SK-N-SH (cell line): ENCODE data around the gene SLC13A3. TPM values are rescaled to one million over a fixed set of nuclear protein-coding genes. Genes with fewer than 3 reads are reported as not detected.

Experiments used
- CTCF ChIA-PET: fragments of 300-600, 350-600 bp; formaldehyde crosslinking; extraction: SDS; loops from one replicate; lab custom pipeline; 2021; lab: Yijun Ruan, JAX
- POLR2A ChIA-PET: fragments of 350-600 bp; sonication (Branson Sonifier 250); formaldehyde crosslinking; extraction: SDS; loops from one replicate; lab custom pipeline; 2020; ENCODE audit warnings: antibody characterized with exemption, inconsistent platforms; lab: Yijun Ruan, JAX
- DNase-seq: peaks from one replicate; pipeline ENCODE4 v3.0.0; 2012
- H2AFZ ChIP-seq: fragments of 200-600 bp; sonication (generic); 2 replicates; pipeline ENCODE4 v1.8.1; 2016; ENCODE audit warnings: antibody characterized with exemption, mild to moderate bottlenecking, low read depth
- H3F3A ChIP-seq: fragments of 200-600 bp; sonication (generic); replicated peaks from 2 replicates; pipeline ENCODE3; 2016; ENCODE audit warnings: antibody characterized with exemption, mild to moderate bottlenecking; ENCODE audit not compliant: insufficient read depth
- H3K27ac ChIP-seq, 2 experiments: fragments of 200-500 bp in 1 of 2; fragments of 200-600 bp in 1 of 2; sonication (Bioruptor generic) in 1 of 2; sonication (generic), shearing (Covaris generic) in 1 of 2; 2 replicates each; pipeline versions ENCODE4 v1.5.1 to v1.6.1; 2014 to 2016; ENCODE audit warnings: low read depth in 2 of 2, inconsistent platforms in 1 of 2, low read length in 1 of 2, mild to moderate bottlenecking in 1 of 2, mixed read lengths in 1 of 2
- H3K27me3 ChIP-seq: fragments of 200-600 bp; sonication (generic), shearing (Covaris generic); 2 replicates; pipeline ENCODE4 v1.6.1; 2016; ENCODE audit warnings: mixed run types; ENCODE audit not compliant: insufficient read depth
- H3K36me3 ChIP-seq, 2 experiments: fragments of 200-500 bp in 1 of 2; fragments of 200-600 bp in 1 of 2; sonication (Bioruptor generic) in 1 of 2; sonication (generic) in 1 of 2; replicated peaks in 1 of 2; 2 replicates each; pipeline versions ENCODE3 to v1.5.1; 2014 to 2016; ENCODE audit warnings: low read length in 1 of 2, mild to moderate bottlenecking in 1 of 2; ENCODE audit not compliant: insufficient read depth in 2 of 2, control insufficient read depth in 1 of 2
- H3K4me1 ChIP-seq, 2 experiments: fragments of 200-500 bp in 1 of 2; fragments of 200-600 bp in 1 of 2; sonication (Bioruptor generic) in 1 of 2; sonication (generic), shearing (Covaris generic) in 1 of 2; 2 replicates each; pipeline versions ENCODE4 v1.5.1 to v1.6.1; 2014 to 2016; ENCODE audit warnings: low read depth in 1 of 2, low read length in 1 of 2, mixed run types in 1 of 2; ENCODE audit not compliant: insufficient read depth in 2 of 2, control insufficient read depth in 1 of 2
- H3K4me2 ChIP-seq: fragments of 200-600 bp; sonication (generic), shearing (Covaris generic); 2 replicates; pipeline ENCODE4 v1.6.1; 2017; ENCODE audit warnings: mixed run types
- H3K4me3 ChIP-seq, 2 experiments: fragments of 200-500 bp in 1 of 2; fragments of 200-600 bp in 1 of 2; sonication (Bioruptor generic) in 1 of 2; sonication (generic), shearing (Covaris generic) in 1 of 2; 2 replicates each; pipeline versions ENCODE4 v1.5.1 to v1.8.1; 2014 to 2016; ENCODE audit warnings: low read depth in 2 of 2, inconsistent platforms in 1 of 2, low read length in 1 of 2, mild to moderate bottlenecking in 1 of 2, mixed read lengths in 1 of 2, moderate library complexity in 1 of 2
- H3K79me2 ChIP-seq: fragments of 200-600 bp; sonication (generic); 2 replicates; pipeline ENCODE4 v1.8.1; 2017; ENCODE audit warnings: mild to moderate bottlenecking; ENCODE audit not compliant: insufficient read depth
- H3K9ac ChIP-seq: fragments of 200-600 bp; sonication (generic); 2 replicates; pipeline ENCODE4 v1.6.1; 2017; ENCODE audit warnings: mixed run types
- H3K9me2 ChIP-seq: fragments of 200-600 bp; sonication (generic); 2 replicates; pipeline ENCODE4 v1.6.1; 2017; ENCODE audit warnings: mixed run types
- H3K9me3 ChIP-seq: fragments of 200-600 bp; sonication (generic); 2 replicates; pipeline ENCODE4 v1.6.1; 2017; ENCODE audit warnings: mixed run types, mild to moderate bottlenecking, moderate library complexity
- H4K20me1 ChIP-seq: fragments of 200-600 bp; sonication (generic); 2 replicates; pipeline ENCODE4 v1.6.1; 2017; ENCODE audit warnings: mild to moderate bottlenecking, mixed run types; ENCODE audit not compliant: insufficient read depth
- CHD2 ChIP-seq: fragments of 150-350 bp; IDR thresholded peaks from 2 replicates; pipeline ENCODE4 v1.6.1; 2018; ENCODE audit warnings: low read length; ENCODE audit not compliant: partially characterized antibody
- ELF1 ChIP-seq: IDR thresholded peaks from 2 replicates; pipeline ENCODE4 v1.4.0; 2012
- EP300 ChIP-seq, 2 experiments: IDR thresholded peaks; 2 replicates each; pipeline versions ENCODE4 v1.4.0 to v1.6.1; 2012; ENCODE audit warnings: borderline replicate concordance in 1 of 2, low read depth in 1 of 2, low read length in 1 of 2
- EZH2phosphoT487 ChIP-seq: fragments of 200-600 bp; sonication (generic); IDR thresholded peaks from 2 replicates; pipeline ENCODE4 v1.6.1; 2017; ENCODE audit warnings: low read depth, mixed run types, mild to moderate bottlenecking, antibody characterized with exemption, moderate library complexity, borderline replicate concordance
- FOSL2 ChIP-seq: IDR thresholded peaks from 2 replicates; pipeline ENCODE4 v1.4.0; 2012; ENCODE audit warnings: low read depth, mild to moderate bottlenecking, moderate library complexity, borderline replicate concordance
- JUND ChIP-seq: IDR thresholded peaks from 2 replicates; pipeline ENCODE4 v1.4.0; 2012
- MEF2A ChIP-seq: IDR thresholded peaks from 2 replicates; pipeline ENCODE4 v1.4.0; 2012; ENCODE audit warnings: low read depth, borderline replicate concordance
- MXI1 ChIP-seq: IDR thresholded peaks from 2 replicates; pipeline ENCODE4 v1.6.1; 2012; ENCODE audit warnings: mild to moderate bottlenecking, low read depth, low read length, improper control_type of control experiment
- NRF1 ChIP-seq: IDR thresholded peaks from 2 replicates; pipeline ENCODE4 v1.6.1; 2012; ENCODE audit warnings: low read depth, mild to moderate bottlenecking, low read length
- POLR2AphosphoS5 ChIP-seq: IDR thresholded peaks from 2 replicates; pipeline ENCODE4 v1.6.1; 2012; ENCODE audit warnings: low read depth, low read length
- RAD21 ChIP-seq: IDR thresholded peaks from 2 replicates; pipeline ENCODE4 v1.6.1; 2012; ENCODE audit warnings: mild to moderate bottlenecking, low read length
- RCOR1 ChIP-seq: fragments of 150-350 bp; IDR thresholded peaks from 2 replicates; pipeline ENCODE4 v1.6.1; 2017; ENCODE audit warnings: antibody characterized with exemption, low read length
- REST ChIP-seq: IDR thresholded peaks from 2 replicates; pipeline ENCODE4 v1.6.1; 2012; ENCODE audit warnings: mild to moderate bottlenecking, low read depth, low read length, moderate library complexity
- RFX5 ChIP-seq: IDR thresholded peaks from 2 replicates; pipeline ENCODE4 v1.6.1; 2012; ENCODE audit warnings: mild to moderate bottlenecking, improper control_type of control experiment, low read length
- SMC3 ChIP-seq: IDR thresholded peaks from 2 replicates; pipeline ENCODE4 v1.6.1; 2012; ENCODE audit warnings: low read depth, low read length, improper control_type of control experiment
- TAF1 ChIP-seq: IDR thresholded peaks from 2 replicates; pipeline ENCODE4 v1.6.1; 2012; ENCODE audit warnings: low read depth, mild to moderate bottlenecking, low read length, moderate library complexity, borderline replicate concordance
- WGBS: methylation state at CpG from one replicate; pipeline ENCODE4 v1.1.6; 2017; ENCODE audit warnings: low lambda C conversion rate; 5-methylcytosine and 5-hydroxymethylcytosine counted together
- polyA plus RNA-seq, 3 experiments: library from polyadenylated mRNA; depleted of rRNA; stranded (reverse); fragments of >200 nt; gene quantifications; 2 replicates each; pipeline ENCODE4 v1.2.3, GENCODE V29; 2012
- TF ChIP-seq, protein P1 (sequence below): fragments of 150-350 bp; IDR thresholded peaks from 2 replicates; pipeline ENCODE4 v1.6.1; 2016; ENCODE audit warnings: mild to moderate bottlenecking, low read depth, low read length
- TF ChIP-seq, protein P2 (sequence below): IDR thresholded peaks from 2 replicates; pipeline ENCODE4 v1.4.0; 2012; ENCODE audit warnings: low read depth, borderline replicate concordance
- TF ChIP-seq, protein P3 (sequence below): IDR thresholded peaks from 2 replicates; pipeline ENCODE4 v1.4.0; 2012; ENCODE audit warnings: low read depth, borderline replicate concordance
- TF ChIP-seq, protein P4 (sequence below): fragments of 200-600 bp; sonication (generic); IDR thresholded peaks from 2 replicates; pipeline ENCODE4 v1.6.1; 2017; ENCODE audit warnings: antibody characterized with exemption, mild to moderate bottlenecking, moderate library complexity

The SLC13A3 gene
- polyA plus RNA-seq, 1 of the 3 experiments (the other 2 are of a cell fraction): 0.10 TPM

GRCh38 chr20:46543959-46544358 is 107.3 kb downstream of the SLC13A3 start:
- Histone ChIP-seq H3K9me2 (no peaks in the 10 kb centered on the region), H2AFZ (no peak overlapping the region), H3K79me2 (no peaks in the 10 kb centered on the region), H3K9ac (no peak overlapping the region), H3K36me3 (no peaks in the 10 kb centered on the region), H3K27me3 (peaks cover 6% of the 10 kb centered on the region; the same call in 1 of the 2 replicates), H3F3A (no peaks in the 10 kb centered on the region), H3K4me1 (no peaks in the 10 kb centered on the region), H3K4me2 (no peak overlapping the region), H3K4me3 (no peak overlapping the region), H3K9me3 (no peaks in the 10 kb centered on the region), H4K20me1 (no peaks in the 10 kb centered on the region), H3K27ac (no peak overlapping the region)
- CTCF ChIA-PET: interaction anchor here (0.9 to 3.4 kb wide), 6 partner anchors 13 to 152 kb away, joined by 3 to 32 read pairs (median 3); no protein-coding TSS in a partner anchor
- DNase-seq: no peak
- POLR2A ChIA-PET: no interaction called here
- TF ChIP-seq, protein P1, sequence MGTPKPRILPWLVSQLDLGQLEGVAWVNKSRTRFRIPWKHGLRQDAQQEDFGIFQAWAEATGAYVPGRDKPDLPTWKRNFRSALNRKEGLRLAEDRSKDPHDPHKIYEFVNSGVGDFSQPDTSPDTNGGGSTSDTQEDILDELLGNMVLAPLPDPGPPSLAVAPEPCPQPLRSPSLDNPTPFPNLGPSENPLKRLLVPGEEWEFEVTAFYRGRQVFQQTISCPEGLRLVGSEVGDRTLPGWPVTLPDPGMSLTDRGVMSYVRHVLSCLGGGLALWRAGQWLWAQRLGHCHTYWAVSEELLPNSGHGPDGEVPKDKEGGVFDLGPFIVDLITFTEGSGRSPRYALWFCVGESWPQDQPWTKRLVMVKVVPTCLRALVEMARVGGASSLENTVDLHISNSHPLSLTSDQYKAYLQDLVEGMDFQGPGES: no peak
- TF ChIP-seq RFX5 (no peak), RCOR1 (no peak), MEF2A (no peak), ELF1 (no peak), POLR2AphosphoS5 (no peak), EP300 (IDR thresholded peaks at IDR 0.05; ENCODE audit: borderline replicate concordance in 1 of 2, low read depth in 1 of 2, low read length in 1 of 2) (no peak), EZH2phosphoT487 (no peak), NRF1 (no peak), TAF1 (no peak), JUND (no peak), REST (no peak), CHD2 (no peak), FOSL2 (no peak), MXI1 (no peak), RAD21 (no peak), SMC3 (no peak)
- TF ChIP-seq, protein P2, sequence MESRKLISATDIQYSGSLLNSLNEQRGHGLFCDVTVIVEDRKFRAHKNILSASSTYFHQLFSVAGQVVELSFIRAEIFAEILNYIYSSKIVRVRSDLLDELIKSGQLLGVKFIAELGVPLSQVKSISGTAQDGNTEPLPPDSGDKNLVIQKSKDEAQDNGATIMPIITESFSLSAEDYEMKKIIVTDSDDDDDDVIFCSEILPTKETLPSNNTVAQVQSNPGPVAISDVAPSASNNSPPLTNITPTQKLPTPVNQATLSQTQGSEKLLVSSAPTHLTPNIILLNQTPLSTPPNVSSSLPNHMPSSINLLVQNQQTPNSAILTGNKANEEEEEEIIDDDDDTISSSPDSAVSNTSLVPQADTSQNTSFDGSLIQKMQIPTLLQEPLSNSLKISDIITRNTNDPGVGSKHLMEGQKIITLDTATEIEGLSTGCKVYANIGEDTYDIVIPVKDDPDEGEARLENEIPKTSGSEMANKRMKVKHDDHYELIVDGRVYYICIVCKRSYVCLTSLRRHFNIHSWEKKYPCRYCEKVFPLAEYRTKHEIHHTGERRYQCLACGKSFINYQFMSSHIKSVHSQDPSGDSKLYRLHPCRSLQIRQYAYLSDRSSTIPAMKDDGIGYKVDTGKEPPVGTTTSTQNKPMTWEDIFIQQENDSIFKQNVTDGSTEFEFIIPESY: no peak
- TF ChIP-seq, protein P3, sequence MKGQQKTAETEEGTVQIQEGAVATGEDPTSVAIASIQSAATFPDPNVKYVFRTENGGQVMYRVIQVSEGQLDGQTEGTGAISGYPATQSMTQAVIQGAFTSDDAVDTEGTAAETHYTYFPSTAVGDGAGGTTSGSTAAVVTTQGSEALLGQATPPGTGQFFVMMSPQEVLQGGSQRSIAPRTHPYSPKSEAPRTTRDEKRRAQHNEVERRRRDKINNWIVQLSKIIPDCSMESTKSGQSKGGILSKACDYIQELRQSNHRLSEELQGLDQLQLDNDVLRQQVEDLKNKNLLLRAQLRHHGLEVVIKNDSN: no peak
- TF ChIP-seq, protein P4, sequence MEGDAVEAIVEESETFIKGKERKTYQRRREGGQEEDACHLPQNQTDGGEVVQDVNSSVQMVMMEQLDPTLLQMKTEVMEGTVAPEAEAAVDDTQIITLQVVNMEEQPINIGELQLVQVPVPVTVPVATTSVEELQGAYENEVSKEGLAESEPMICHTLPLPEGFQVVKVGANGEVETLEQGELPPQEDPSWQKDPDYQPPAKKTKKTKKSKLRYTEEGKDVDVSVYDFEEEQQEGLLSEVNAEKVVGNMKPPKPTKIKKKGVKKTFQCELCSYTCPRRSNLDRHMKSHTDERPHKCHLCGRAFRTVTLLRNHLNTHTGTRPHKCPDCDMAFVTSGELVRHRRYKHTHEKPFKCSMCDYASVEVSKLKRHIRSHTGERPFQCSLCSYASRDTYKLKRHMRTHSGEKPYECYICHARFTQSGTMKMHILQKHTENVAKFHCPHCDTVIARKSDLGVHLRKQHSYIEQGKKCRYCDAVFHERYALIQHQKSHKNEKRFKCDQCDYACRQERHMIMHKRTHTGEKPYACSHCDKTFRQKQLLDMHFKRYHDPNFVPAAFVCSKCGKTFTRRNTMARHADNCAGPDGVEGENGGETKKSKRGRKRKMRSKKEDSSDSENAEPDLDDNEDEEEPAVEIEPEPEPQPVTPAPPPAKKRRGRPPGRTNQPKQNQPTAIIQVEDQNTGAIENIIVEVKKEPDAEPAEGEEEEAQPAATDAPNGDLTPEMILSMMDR: no peak
- 8% methylated on average over 1 of the region's 1 CpG for WGBS
